Trophoblast cell (in vitro differentiated cells and primary cell): ENCODE data around the gene ZNF836.
A peak's percentile ranks its signal among the peaks of the same experiment; 100 is the strongest.

ENCODE experiments used
- DNase-seq, 2 donors: peaks; one replicate each; pipeline ENCODE4 v3.0.0-alpha.2; 2016
- H2AFZ ChIP-seq: 2 replicates; pipeline ENCODE4 v1.6.1; 2013; ENCODE audit warnings: low read length, moderate library complexity, mild to moderate bottlenecking; ENCODE audit not compliant: insufficient read depth, poor library complexity
- H2AK5ac ChIP-seq: 2 replicates; pipeline ENCODE4 v1.6.1; 2013; ENCODE audit warnings: mild to moderate bottlenecking, low read length
- H2BK120ac ChIP-seq: 2 replicates; pipeline ENCODE4 v1.6.1; 2013; ENCODE audit warnings: low read length, mild to moderate bottlenecking, moderate library complexity; ENCODE audit not compliant: insufficient read depth, poor library complexity
- H2BK12ac ChIP-seq: 2 replicates; pipeline ENCODE4 v1.6.1; 2013; ENCODE audit warnings: mild to moderate bottlenecking, low read length, moderate library complexity
- H2BK5ac ChIP-seq: 2 replicates; pipeline ENCODE4 v1.6.1; 2013; ENCODE audit warnings: low read length, low read depth, moderate library complexity, mild to moderate bottlenecking; ENCODE audit not compliant: poor library complexity
- H3K14ac ChIP-seq: 2 replicates; pipeline ENCODE4 v1.6.1; 2013; ENCODE audit warnings: mild to moderate bottlenecking, low read length
- H3K18ac ChIP-seq: 2 replicates; pipeline ENCODE4 v1.6.1; 2013; ENCODE audit warnings: mild to moderate bottlenecking, low read length
- H3K23ac ChIP-seq: 2 replicates; pipeline ENCODE4 v1.6.1; 2013; ENCODE audit warnings: low read length
- H3K27ac ChIP-seq: 2 replicates; pipeline ENCODE4 v1.5.1; 2013; ENCODE audit warnings: low read depth, mild to moderate bottlenecking, inconsistent platforms, low read length, moderate library complexity
- H3K27me3 ChIP-seq: 2 replicates; pipeline ENCODE4 v1.6.1; 2013; ENCODE audit warnings: inconsistent platforms, mild to moderate bottlenecking, low read length, moderate library complexity; ENCODE audit not compliant: insufficient read depth
- H3K36me3 ChIP-seq, 2 experiments: 1 replicate in 1 of 2; 2 replicates in 1 of 2; pipeline ENCODE4 v1.6.1; 2013; ENCODE audit warnings: low read length in 2 of 2, mild to moderate bottlenecking in 2 of 2, moderate library complexity in 1 of 2; ENCODE audit not compliant: insufficient read depth in 2 of 2, control insufficient read depth in 1 of 2
- H3K4ac ChIP-seq: 2 replicates; pipeline ENCODE4 v1.6.1; 2013; ENCODE audit warnings: low read depth, mild to moderate bottlenecking, low read length, moderate library complexity
- H3K4me1 ChIP-seq, 2 experiments: 1 replicate in 1 of 2; 2 replicates in 1 of 2; pipeline ENCODE4 v1.6.1; 2013; ENCODE audit warnings: low read length in 2 of 2, mild to moderate bottlenecking in 2 of 2, moderate library complexity in 1 of 2; ENCODE audit not compliant: insufficient read depth in 2 of 2, control insufficient read depth in 1 of 2
- H3K4me2 ChIP-seq: 2 replicates; pipeline ENCODE4 v1.6.1; 2013; ENCODE audit warnings: inconsistent platforms, mild to moderate bottlenecking, low read length, moderate library complexity
- H3K4me3 ChIP-seq: 2 replicates; pipeline ENCODE4 v1.5.1; 2013; ENCODE audit warnings: mild to moderate bottlenecking, low read depth, low read length, inconsistent platforms
- H3K79me1 ChIP-seq: one replicate; pipeline ENCODE4 v1.6.1; 2013; ENCODE audit warnings: low read length
- H3K79me2 ChIP-seq: 2 replicates; pipeline ENCODE4 v1.6.1; 2013; ENCODE audit warnings: low read length, mild to moderate bottlenecking; ENCODE audit not compliant: control insufficient read depth, insufficient read depth, poor library complexity
- H3K9ac ChIP-seq: 2 replicates; pipeline ENCODE4 v1.6.1; 2013; ENCODE audit warnings: mild to moderate bottlenecking, low read length
- H3K9me3 ChIP-seq: 2 replicates; pipeline ENCODE4 v1.6.1; 2013; ENCODE audit warnings: low read depth, mild to moderate bottlenecking, control low read depth, inconsistent platforms, low read length; ENCODE audit not compliant: insufficient read depth
- H4K12ac ChIP-seq: 2 replicates; pipeline ENCODE4 v1.6.1; 2013; ENCODE audit warnings: low read depth, mild to moderate bottlenecking, low read length, moderate library complexity
- H4K8ac ChIP-seq: 2 replicates; pipeline ENCODE4 v1.6.1; 2013; ENCODE audit warnings: low read depth, mild to moderate bottlenecking, low read length, moderate library complexity
- H4K91ac ChIP-seq: one replicate; pipeline ENCODE4 v1.6.1; 2013; ENCODE audit warnings: low read depth, mild to moderate bottlenecking, low read length, moderate library complexity
- WGBS: extraction: QIAGEN DNeasy Blood & Tissue Kit; methylation state at CpG from one replicate; pipeline ENCODE4 v1.1.7; 2013; ENCODE audit warnings: missing lambda C conversion rate; ENCODE audit not compliant: insufficient read length, insufficient coverage; ENCODE audit errors: extremely low coverage; 5-methylcytosine and 5-hydroxymethylcytosine counted together

ZNF836 gene

DNA sequence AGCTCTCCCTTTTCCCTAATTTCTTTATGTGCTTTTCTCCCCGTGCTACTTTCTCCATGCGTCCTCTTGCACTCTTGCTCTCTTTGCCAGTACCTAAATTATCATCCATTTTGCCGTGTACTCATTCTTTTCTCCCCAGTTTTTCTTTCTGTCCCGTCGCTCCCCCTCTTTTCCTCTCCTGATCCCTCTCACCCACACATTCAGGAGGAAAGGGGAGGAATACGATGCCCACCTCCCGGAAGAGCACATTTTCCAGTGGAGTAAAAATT lies 32.5 kb downstream of the ZNF836 start:
- Histone ChIP-seq H2BK5ac (peak overlapping the region; percentile 6), H3K79me1 (peaks cover 9% of the 10 kb centered on the region), H2BK120ac (no peak overlapping the region), H3K27ac (peak overlapping the region; percentile 35), H3K9me3 (peaks cover 8% of the 10 kb centered on the region), H3K79me2 (peaks cover 9% of the 10 kb centered on the region), H3K4me3 (peak overlapping the region; percentile 73), H2AK5ac (no peak overlapping the region), H3K23ac (no peak overlapping the region), H3K27me3 (no peaks in the 10 kb centered on the region), H3K4ac (no peak overlapping the region), H2AFZ (peak overlapping the region; percentile 62), H3K4me1 (no peaks in the 10 kb centered on the region), H4K12ac (no peak overlapping the region), H3K9ac (peak overlapping the region; percentile 77), H4K8ac (no peak overlapping the region), H4K91ac (peak overlapping the region; percentile 16), H3K14ac (peak overlapping the region; percentile 44), H3K36me3 (peaks cover 2 to 8% of the 10 kb centered on the region in 2 experiments), H2BK12ac (no peak overlapping the region), H3K4me2 (peak overlapping the region; percentile 93), H3K18ac (no peak overlapping the region)
- no peak for DNase-seq
- WGBS, result no CpG with 5 or more reads among the region's 7 CpGs

DNA sequence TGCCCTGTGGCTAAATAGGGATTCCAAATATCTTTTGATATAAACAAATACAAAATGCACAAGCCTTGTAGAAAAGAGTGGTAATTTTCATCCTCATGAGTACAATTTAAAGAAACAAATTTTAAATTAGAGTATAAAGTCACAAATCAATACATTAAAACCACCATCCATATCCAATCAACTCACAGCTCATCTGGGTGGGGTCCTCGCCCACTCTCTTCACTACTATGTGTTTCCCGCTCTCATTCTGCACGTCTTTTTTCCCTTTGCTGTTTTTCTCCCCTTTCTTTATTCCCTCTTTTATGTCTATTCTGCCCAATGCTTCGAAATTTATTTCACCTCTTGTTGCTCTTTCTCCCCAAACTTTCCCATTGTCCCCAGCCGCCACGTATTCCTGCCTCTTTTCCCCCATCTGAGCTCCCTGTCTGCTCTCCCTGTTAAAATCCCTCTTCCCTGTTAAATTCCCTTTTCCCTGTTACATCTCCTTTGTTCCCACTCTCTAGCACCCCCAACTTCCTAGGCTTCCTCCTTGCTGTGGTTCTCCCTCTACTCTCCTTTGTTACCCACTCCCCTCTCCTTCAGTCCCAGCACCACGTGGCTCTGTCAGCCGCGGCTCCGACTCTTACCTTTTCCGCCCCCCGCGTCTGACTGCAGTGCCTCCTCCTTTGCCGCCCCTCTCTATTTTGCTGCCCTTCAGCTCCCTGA lies 33.0 kb downstream of the ZNF836 start:
- peak overlapping the region; percentile 52 for H4K8ac ChIP-seq
- H3K4me3 ChIP-seq, result peak overlapping the region; percentile 73
- H3K4me2 ChIP-seq, result peak overlapping the region; percentile 93
- H3K27me3 ChIP-seq, result no peaks in the 10 kb centered on the region
- H3K79me1 ChIP-seq, result peaks cover 9% of the 10 kb centered on the region
- no peak overlapping the region for H3K18ac ChIP-seq
- H3K4ac ChIP-seq, result peak overlapping the region; percentile 59
- peak overlapping the region; percentile 77 for H3K9ac ChIP-seq
- peaks cover 2 to 8% of the 10 kb centered on the region in 2 experiments for H3K36me3 ChIP-seq
- H4K12ac ChIP-seq, result no peak overlapping the region
- peak in 1 of 2 donors; percentile 12 for DNase-seq
- H3K27ac ChIP-seq, result no peak overlapping the region
- H3K9me3 ChIP-seq, result peaks cover 8% of the 10 kb centered on the region
- H2AFZ ChIP-seq, result no peak overlapping the region
- H2BK12ac ChIP-seq, result no peak overlapping the region
- peaks cover 9% of the 10 kb centered on the region for H3K79me2 ChIP-seq
- no CpG with 5 or more reads among the region's 14 CpGs for WGBS
- peak overlapping the region; percentile 79 for H3K14ac ChIP-seq
- no peak overlapping the region for H2BK120ac ChIP-seq
- H2AK5ac ChIP-seq, result no peak overlapping the region
- H2BK5ac ChIP-seq, result no peak overlapping the region
- H3K23ac ChIP-seq, result no peak overlapping the region
- H4K91ac ChIP-seq, result peak overlapping the region; percentile 16
- H3K4me1 ChIP-seq, result no peaks in the 10 kb centered on the region

DNA sequence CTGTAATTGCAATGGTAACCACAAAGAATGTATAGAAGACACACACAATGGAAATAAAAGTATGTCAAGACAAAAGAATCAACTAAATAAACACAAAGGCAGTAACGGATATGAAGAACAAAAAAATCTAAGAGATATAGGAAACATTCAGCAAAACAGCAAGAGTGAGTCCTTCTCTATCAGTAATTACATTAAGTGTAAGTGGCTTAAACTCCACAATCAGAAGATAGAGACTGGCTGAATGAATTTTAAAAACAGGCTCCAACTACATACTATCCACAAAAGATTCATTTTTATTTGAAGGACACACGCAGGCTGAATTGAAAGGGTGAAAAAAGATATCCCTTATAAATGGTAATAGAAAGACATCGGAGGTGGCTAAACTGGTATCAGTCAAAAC lies 51.1 kb downstream of the ZNF836 start:
- no peaks in the 10 kb centered on the region for H3K4me1 ChIP-seq
- peaks cover 14% of the 10 kb centered on the region for H3K9me3 ChIP-seq
- DNase-seq, result no peak
- H3K79me2 ChIP-seq, result no peaks in the 10 kb centered on the region
- no peak overlapping the region for H3K18ac ChIP-seq
- no peak overlapping the region for H4K8ac ChIP-seq
- no peak overlapping the region for H4K91ac ChIP-seq
- no peak overlapping the region for H3K14ac ChIP-seq
- H2BK5ac ChIP-seq, result no peak overlapping the region
- no peak overlapping the region for H3K9ac ChIP-seq
- H3K36me3 ChIP-seq, result peaks cover 25 to 42% of the 10 kb centered on the region in 2 experiments
- H3K4ac ChIP-seq, result no peak overlapping the region
- H3K79me1 ChIP-seq, result no peaks in the 10 kb centered on the region
- no CpG with 5 or more reads among the region's 3 CpGs for WGBS
- no peak overlapping the region for H3K4me2 ChIP-seq
- H3K23ac ChIP-seq, result no peak overlapping the region
- H3K4me3 ChIP-seq, result no peak overlapping the region
- H2BK120ac ChIP-seq, result no peak overlapping the region
- peaks cover 2% of the 10 kb centered on the region for H3K27me3 ChIP-seq
- H3K27ac ChIP-seq, result no peak overlapping the region
- no peak overlapping the region for H2AFZ ChIP-seq
- no peak overlapping the region for H4K12ac ChIP-seq
- H2BK12ac ChIP-seq, result no peak overlapping the region
- H2AK5ac ChIP-seq, result no peak overlapping the region

DNA sequence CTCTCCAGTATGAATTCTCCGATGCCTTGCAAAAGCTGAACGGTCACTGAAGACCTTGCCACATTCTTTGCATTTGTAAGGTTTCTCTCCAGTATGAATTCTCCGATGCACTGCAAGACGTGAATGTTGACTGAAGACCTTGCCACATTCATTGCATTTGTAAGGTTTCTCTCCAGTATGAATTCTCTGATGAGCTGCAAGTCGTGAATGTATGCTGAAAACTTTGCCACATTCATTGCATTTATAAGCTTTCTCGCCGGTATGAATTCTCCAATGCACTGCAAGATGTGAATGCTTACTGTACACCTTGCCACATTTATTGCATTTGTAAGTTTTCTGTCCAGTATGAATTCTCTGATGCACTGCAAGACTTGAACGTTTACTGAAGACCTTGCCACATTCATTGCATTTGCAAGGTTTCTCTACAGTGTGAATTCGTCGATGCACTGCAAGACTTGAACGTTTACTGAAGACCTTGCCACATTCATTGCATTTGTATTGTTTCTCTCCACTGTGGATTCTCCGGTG lies 55.8 kb downstream of the ZNF836 start:
- no peak overlapping the region for H3K9ac ChIP-seq
- no peak overlapping the region for H4K91ac ChIP-seq
- WGBS, result no CpG with 5 or more reads among the region's 12 CpGs
- H3K27ac ChIP-seq, result no peak overlapping the region
- H3K14ac ChIP-seq, result no peak overlapping the region
- no peak overlapping the region for H2BK120ac ChIP-seq
- no peak overlapping the region for H2AFZ ChIP-seq
- peaks cover 10 to 25% of the 10 kb centered on the region in 2 experiments for H3K36me3 ChIP-seq
- no peak overlapping the region for H2AK5ac ChIP-seq
- no peak overlapping the region for H2BK5ac ChIP-seq
- no peak overlapping the region for H2BK12ac ChIP-seq
- H3K4me1 ChIP-seq, result no peaks in the 10 kb centered on the region
- H4K8ac ChIP-seq, result no peak overlapping the region
- H3K4me2 ChIP-seq, result no peak overlapping the region
- no peaks in the 10 kb centered on the region for H3K79me2 ChIP-seq
- no peak overlapping the region for H4K12ac ChIP-seq
- no peak overlapping the region for H3K18ac ChIP-seq
- no peak for DNase-seq
- peaks cover 2% of the 10 kb centered on the region for H3K27me3 ChIP-seq
- no peaks in the 10 kb centered on the region for H3K79me1 ChIP-seq
- peaks cover 16% of the 10 kb centered on the region for H3K9me3 ChIP-seq
- H3K4me3 ChIP-seq, result no peak overlapping the region
- H3K4ac ChIP-seq, result no peak overlapping the region
- H3K23ac ChIP-seq, result no peak overlapping the region
